Measurements from ENCODE around the gene SYNGR3.

GRCh38 chr16:2033057-2033908, 43.5 kb downstream of the SYNGR3 start:
- no peak for TF ChIP-seq CTCF (IDR thresholded peaks at IDR 0.05)
- TF ChIP-seq POLR2AphosphoS5 (IDR thresholded peaks at IDR 0.05; ENCODE audit: low read depth, low read length) = no peak
- TF ChIP-seq TCF7L2 (IDR thresholded peaks at IDR 0.05; ENCODE audit: low read depth, low read length) = no peak
